Activated CD8-positive, alpha-beta memory T cell treated with anti-CD3 and anti-CD28 coated beads for 4 hours (primary cell): ENCODE measurements around the gene RNU6-1.

Experiments
- DNase-seq, 2 donors: peaks; one replicate each; pipeline ENCODE4 v3.0.0-alpha.2; 2020; ENCODE audit warnings: low read depth in 2 of 2

Gene RNU6-1

GRCh38 chr15:67801142-67801541 lies 38.7 kb downstream of the RNU6-1 start:
- DNase-seq: no peak

GRCh38 chr15:67799801-67800205 lies 40.0 kb downstream of the RNU6-1 start:
- no peak for DNase-seq

- no peak for DNase-seq
These were observed 43.4 kb downstream of the RNU6-1 start for GRCh38 chr15:67796196-67797127.

GRCh38 chr15:67794832-67795574 lies 44.8 kb downstream of the RNU6-1 start:
- no peak for DNase-seq

GRCh38 chr15:67792250-67792942 lies 47.4 kb downstream of the RNU6-1 start:
- no peak for DNase-seq

- DNase-seq: no peak
These were observed 49.1 kb downstream of the RNU6-1 start for GRCh38 chr15:67790610-67791319.
